DOHH2 (cell line): Measurements from ENCODE around the gene STRN.

Source experiments
- CTCF ChIP-seq: fragments of 200-600 bp; sonication (generic); IDR thresholded peaks from one replicate; pipeline ENCODE4 v1.5.1; 2014; ENCODE audit warnings: antibody characterized with exemption, mild to moderate bottlenecking, low read depth, low read length; ENCODE audit not compliant: poor library complexity, severe bottlenecking
- EZH2phosphoT487 ChIP-seq: fragments of 200-600 bp; sonication (generic); IDR thresholded peaks from 2 replicates; pipeline ENCODE4 v1.6.1; 2017; ENCODE audit warnings: borderline replicate concordance, mild to moderate bottlenecking, antibody characterized with exemption, low read length, moderate library complexity, mixed read lengths

DNA sequence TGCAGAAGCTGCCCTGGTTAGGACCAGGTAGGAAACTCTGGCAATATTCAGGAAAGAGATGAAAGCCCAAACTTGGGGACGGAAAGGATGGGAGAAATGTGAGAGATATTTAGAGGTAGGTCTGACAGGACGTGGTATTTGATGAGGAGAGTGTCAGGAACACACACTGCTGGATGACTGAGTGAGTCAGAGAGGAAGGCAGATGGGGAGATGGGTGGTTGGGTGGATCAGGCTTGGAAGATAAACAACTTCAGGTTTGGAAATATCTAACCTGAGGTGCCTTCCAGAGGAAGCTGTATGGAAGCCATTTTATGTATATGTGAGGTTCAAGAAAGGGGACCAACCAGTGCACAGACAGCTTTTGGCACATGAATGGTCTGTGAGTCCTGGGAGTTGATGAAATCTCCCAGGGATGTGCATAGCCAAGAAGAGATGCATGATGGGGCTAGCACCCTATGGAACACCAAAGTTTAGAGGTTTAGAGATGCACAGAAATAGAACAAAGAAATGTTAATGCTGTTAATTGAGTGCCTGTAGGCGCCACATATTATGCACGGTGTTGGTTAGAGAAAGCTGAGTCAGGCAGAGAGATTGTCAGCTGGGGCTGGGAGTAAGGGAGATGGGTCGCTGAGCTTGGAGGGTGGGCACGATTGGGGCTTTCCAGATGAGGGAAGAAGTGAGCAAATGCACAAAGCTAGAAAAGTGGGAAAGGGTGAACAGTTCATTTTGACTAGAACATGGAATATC, 168.8 kb downstream of the STRN start:
- no peak for TF ChIP-seq CTCF
- TF ChIP-seq EZH2phosphoT487: no peak
